ENCODE data around the gene ANKDD1B.

GRCh38 chr5:75668977-75669689 lies 57.9 kb downstream of the ANKDD1B start:
- TF ChIP-seq CTCF (IDR thresholded peaks at IDR 0.05) = no peak
- TF ChIP-seq EP300 (IDR thresholded peaks at IDR 0.05) = no peak
- TF ChIP-seq POLR2A (IDR thresholded peaks at IDR 0.05) = no peak
